PFSK-1 (cell line): ENCODE results near the gene AKAP6.

Experiments used
- POLR2AphosphoS5 ChIP-seq: IDR thresholded peaks from 2 replicates; pipeline ENCODE4 v1.6.1; 2012; ENCODE audit warnings: low read depth, mild to moderate bottlenecking, control low read depth, low read length, moderate library complexity
- SIN3A ChIP-seq: IDR thresholded peaks from 2 replicates; pipeline ENCODE4 v1.6.1; 2012; ENCODE audit warnings: mild to moderate bottlenecking, low read length, moderate library complexity, borderline replicate concordance; ENCODE audit not compliant: insufficient read depth
- TAF1 ChIP-seq: IDR thresholded peaks from 2 replicates; pipeline ENCODE4 v1.6.1; 2012; ENCODE audit warnings: low read length, control low read depth, borderline replicate concordance; ENCODE audit not compliant: insufficient read depth
- TF ChIP-seq, protein P1 (sequence below), 2 experiments: IDR thresholded peaks; 2 replicates each; pipeline versions ENCODE4 v1.6.1 to v1.8.0; 2011 to 2012; ENCODE audit warnings: low read depth in 2 of 2, low read length in 2 of 2, control low read depth in 1 of 2, inconsistent platforms in 1 of 2, mild to moderate bottlenecking in 1 of 2, moderate library complexity in 1 of 2; ENCODE audit not compliant: insufficient read depth in 1 of 2

GRCh38 chr14:32633224-32633859 lies 304.2 kb downstream of the AKAP6 start:
- TF ChIP-seq, protein P1, sequence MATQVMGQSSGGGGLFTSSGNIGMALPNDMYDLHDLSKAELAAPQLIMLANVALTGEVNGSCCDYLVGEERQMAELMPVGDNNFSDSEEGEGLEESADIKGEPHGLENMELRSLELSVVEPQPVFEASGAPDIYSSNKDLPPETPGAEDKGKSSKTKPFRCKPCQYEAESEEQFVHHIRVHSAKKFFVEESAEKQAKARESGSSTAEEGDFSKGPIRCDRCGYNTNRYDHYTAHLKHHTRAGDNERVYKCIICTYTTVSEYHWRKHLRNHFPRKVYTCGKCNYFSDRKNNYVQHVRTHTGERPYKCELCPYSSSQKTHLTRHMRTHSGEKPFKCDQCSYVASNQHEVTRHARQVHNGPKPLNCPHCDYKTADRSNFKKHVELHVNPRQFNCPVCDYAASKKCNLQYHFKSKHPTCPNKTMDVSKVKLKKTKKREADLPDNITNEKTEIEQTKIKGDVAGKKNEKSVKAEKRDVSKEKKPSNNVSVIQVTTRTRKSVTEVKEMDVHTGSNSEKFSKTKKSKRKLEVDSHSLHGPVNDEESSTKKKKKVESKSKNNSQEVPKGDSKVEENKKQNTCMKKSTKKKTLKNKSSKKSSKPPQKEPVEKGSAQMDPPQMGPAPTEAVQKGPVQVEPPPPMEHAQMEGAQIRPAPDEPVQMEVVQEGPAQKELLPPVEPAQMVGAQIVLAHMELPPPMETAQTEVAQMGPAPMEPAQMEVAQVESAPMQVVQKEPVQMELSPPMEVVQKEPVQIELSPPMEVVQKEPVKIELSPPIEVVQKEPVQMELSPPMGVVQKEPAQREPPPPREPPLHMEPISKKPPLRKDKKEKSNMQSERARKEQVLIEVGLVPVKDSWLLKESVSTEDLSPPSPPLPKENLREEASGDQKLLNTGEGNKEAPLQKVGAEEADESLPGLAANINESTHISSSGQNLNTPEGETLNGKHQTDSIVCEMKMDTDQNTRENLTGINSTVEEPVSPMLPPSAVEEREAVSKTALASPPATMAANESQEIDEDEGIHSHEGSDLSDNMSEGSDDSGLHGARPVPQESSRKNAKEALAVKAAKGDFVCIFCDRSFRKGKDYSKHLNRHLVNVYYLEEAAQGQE (IDR thresholded peaks at IDR 0.05; ENCODE audit: insufficient read depth in 1 of 2, low read depth in 2 of 2, low read length in 2 of 2): no peak
- TF ChIP-seq SIN3A: no peak
- TF ChIP-seq POLR2AphosphoS5: no peak
- no peak for TF ChIP-seq TAF1
